Activated CD8-positive, alpha-beta memory T cell treated with anti-CD3 and anti-CD28 coated beads for 48 hours (primary cell): Measurements from ENCODE around the gene ST7.
A peak's percentile ranks its signal among the peaks of the same experiment; 100 is the strongest.
"Not testable (repeated sequence)": the region's sequence is repeated elsewhere in the genome, so short reads cannot be mapped to it uniquely, and the experiment has no call there.

Experiments used
- DNase-seq, 3 experiments: peaks; one replicate each; pipeline ENCODE4 v3.0.0-alpha.2; 2020; ENCODE audit warnings: low read depth in 2 of 3, low spot score in 2 of 3

ST7 gene

DNA sequence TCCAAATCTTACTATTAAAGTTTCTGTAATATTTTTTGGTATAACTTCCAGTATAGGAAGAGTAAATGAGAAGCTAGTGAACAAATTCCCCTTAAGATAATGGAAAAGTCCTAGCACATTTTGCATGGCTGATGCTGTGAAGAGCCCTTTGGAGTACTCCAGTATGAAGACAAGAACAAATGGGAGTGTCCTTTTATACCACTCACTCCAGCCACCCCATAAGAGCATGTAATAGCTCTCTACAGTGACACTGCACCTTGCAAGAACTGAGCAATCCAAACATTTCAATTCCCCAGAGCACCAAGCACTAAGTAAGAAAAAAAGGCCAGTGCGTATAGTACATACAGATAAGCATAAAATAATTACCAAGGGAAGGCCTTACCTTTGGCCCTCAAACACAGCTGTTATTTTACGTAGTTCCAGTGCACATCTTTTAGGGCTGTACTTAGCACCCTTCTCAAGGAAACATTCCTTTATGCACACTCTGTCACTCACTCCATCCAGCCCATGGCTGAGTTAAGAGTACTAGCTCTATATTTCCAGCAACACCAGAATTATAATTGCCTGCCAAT lies 135.4 kb downstream of the ST7 start:
- DNase-seq = no peak

DNA sequence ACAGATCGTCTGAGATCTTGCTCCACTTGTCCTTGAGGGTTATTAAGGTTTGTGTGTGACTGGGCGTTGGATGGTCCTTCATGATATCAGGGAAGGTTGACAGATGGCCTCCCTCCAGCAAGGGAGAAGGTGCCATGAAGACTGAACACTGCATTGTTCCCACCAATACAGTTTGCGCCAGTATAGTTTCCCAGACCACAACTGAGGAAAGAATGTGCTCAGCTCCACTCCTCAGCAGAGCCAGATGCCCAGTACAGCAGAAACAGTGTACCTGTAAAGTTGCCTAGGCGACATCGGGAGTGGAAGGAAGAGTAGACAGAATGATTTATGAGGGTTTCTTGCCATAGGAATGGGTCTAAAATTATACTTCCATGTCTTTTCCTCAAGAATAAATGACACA lies 137.5 kb downstream of the ST7 start:
- no peak for DNase-seq

DNA sequence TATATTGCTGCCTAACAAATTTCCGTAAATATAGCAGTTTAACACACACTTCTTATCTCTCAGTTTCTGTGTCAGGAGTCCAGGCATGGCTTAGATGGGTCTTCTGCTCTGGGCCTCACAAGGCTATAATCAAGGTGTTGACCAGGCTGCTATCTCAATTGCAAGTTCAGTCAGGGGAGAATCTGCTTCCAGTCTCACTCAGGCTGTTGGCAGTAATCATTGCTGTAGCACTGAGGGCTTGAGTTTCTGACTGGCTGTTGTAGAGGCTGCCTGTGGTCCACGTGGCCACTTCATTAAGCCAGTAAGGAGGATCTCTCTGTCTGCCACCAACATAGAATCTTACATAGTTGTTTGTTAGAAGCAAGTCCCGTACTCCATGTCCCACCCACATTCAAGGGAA lies 138.4 kb downstream of the ST7 start:
- no peak for DNase-seq

DNA sequence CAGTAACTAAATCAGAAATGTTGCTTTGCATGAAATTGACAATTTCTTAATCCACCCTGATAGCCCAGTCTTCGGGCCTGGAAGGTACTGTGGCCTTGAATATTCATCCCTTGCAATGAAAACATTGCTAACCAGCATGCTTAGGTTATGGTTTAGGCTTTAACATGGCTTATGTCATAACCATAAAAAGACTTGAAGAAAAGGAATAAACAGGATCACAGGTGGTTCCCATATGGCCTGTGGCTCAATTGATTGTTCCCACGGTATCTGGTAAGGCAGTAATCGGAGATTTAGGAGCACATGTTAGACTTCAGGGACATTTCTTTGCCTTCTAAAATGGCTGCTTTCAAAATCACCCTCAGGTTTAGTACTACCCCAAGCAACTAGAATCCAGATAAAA lies 139.5 kb downstream of the ST7 start:
- no peak for DNase-seq

DNA sequence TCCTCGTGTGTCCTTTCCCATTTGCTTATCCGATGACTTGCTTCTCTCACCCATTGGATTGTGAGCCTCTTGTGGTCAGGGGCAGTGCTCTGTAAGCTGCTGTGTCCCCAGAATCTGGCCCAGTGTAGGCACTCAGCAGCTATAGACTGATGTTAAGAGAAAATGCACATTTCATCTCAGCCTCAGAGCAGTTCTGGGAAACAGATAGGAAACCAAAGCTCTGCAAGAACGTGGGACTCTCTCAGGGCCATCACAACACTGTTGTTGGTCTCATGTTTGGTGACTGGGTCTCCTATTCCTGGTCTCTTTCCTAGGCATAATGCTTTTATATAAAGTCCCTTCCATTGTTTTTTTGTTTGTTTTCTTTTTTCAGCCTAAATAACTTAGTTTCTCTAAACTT lies 141.2 kb downstream of the ST7 start:
- no peak for DNase-seq

DNA sequence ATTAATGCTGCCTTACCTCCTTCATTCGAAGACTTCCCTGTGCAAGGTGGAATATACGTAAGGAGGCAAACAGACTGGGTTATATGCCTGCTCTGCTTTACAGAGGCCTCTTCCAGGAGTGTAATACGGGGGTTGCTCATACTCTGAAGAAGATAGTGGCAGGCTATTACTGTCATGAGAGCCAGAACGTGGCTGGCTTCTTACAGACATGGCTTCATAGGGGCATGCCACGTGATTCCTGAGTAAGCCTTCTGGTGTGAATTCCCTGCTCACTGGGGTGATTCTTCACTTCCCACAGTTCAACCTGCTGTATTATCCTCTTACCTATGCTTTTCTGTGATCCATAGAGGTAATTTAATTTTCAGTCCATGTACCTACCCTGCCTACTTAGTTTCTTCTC lies 141.8 kb downstream of the ST7 start:
- no peak for DNase-seq

DNA sequence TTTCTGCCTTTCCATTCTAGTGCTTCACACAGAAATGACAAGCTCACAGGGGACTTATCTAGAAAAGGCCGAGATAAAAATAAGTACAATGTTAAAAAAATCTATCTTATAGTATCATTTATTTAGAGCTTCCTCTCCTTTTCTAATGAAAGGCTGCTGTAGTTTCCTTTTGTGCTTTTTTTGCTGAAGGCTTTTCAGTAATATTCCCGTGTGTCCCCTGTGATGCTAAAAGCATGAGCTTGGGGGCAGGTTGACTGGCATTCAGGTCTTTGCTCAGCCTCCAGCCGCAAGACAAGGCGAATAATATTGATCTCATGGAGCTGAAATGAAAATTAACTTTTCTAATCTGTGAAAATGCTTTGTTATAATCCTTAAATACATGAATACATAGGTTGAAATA lies 143.0 kb downstream of the ST7 start:
- DNase-seq = no peak

DNA sequence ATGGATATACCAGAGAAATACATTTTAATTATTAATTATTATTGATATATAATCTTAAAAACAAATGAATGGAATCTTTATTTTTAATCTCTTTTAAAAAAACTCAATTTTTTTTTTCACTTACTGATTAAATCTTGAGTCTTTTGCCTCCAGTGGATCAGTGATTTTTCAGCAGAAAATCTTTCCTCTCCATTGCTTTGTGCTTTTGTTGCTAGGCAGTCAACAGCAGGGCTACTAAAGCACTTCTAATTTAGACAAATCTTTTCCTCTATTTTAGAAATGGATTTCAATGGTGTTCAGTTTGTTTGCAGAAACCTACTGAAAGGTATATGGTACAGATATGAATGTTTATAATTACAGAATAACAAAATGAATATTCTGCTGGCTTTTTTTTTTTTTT lies 143.6 kb downstream of the ST7 start:
- DNase-seq = no peak

DNA sequence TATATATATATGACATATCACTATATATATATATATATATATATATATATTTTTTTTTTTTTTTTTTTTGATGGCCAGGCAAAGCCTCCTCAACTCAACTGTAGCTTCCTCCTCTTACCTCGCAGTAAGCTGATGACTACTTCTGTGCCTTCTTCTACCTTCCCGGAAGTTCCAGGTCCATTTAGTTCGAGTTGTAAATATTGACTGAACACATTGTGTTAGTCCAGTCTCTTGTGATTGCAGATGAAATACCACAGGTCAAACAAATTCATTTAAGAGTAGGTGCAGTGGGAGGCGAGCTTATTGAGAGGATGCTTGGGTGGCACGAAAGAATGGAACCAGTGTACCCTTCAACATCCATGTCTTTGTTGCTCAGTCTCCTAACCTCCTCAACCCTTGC lies 144.6 kb downstream of the ST7 start:
- no peak for DNase-seq

DNA sequence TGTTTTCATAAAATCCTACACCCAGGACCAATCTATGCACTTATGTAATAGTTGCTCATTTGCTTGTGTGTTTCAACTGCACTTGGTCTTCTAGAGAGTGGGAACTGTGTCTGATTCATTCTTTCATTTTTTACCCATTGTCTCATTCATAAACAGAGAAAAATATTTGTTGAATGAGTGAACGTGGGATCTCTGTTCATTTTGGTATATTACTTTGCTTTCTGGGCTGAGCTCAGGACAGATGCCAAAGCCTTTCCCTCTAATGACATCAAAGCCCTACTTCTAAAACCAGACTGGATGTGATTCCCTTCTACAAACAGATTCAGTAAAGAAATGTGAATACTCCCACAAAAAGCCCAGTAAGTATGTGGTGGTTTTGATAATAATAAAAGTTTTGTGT lies 145.2 kb downstream of the ST7 start:
- no peak for DNase-seq

DNA sequence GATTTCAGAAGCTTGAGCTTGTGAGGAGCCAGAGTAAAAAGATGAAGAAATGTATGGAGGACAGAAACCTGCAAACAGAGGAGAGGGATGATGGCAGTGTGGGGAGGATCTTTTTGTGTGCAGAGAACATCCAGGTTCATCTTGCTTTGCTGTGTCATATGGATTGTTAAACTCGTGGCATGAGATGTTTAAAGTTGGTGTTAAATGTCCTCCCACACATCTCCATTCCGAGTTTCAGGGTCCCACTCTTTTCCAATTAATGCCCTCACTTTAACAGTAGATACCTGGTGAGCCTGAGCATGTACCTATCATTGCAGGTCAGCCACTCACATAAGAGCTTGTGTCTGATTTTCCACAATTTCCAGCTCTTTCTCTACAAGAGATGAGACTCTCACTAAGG lies 147.7 kb downstream of the ST7 start:
- DNase-seq = no peak

DNA sequence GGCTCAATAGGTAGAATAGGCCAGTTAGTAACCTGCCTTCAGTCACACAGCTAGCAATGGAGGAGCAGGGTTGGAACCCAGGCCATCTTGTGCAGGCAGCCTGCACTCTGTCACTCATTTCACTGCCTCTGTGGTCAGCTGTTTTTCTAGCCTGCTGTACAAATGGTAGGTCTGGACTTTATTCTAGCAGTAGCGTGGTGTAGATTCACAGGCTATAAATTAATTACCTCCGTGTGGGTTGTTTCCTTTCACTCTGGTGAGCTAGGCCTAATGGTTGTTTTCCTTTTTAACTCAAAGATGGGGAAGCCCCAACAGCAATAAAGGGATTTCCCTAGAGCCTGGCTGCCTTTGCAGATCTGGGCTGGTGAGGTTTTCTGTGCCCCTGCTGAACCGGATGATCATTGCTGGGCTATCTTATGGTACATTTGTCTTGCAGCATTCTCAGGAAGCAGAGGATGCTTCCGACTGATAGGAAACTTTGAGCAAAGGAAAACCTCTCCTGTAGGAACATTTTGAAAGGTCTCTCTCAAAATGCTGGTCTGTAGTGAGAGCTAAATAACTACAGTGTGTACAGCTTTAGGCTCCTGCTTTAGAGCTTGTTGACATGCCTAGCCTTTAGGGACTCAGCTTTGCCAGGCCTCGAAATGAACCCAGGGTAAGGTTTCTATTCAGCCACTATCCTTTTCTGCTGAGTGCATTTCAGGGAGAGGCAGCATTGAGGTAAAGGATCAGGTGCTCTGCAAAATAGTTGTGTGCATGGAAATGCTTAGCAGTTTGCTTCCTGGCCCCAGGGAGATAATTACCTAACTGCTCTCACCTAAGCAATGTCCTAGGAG lies 157.4 kb downstream of the ST7 start:
- peak in 2 of 3 experiments; percentile 10 to 17 for DNase-seq

DNA sequence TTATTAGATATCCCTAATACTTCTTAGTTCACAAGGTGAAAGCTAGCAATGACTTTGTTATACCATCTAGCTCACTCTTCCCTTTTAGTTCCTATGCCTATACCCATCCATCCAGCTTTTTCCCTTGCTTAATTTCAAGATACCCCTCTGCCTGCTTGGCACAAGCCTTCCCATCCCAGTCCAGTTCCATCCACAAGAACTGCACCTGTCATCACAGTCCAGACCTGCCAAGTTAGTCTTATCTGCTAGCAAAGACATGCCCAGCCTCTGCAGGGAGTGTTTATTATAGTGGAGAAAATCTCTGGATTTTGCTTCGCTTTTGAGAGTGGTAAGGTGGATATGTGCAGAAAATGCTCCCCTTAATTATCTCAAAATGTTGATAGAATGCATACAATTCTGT lies 158.2 kb downstream of the ST7 start:
- DNase-seq = no peak

DNA sequence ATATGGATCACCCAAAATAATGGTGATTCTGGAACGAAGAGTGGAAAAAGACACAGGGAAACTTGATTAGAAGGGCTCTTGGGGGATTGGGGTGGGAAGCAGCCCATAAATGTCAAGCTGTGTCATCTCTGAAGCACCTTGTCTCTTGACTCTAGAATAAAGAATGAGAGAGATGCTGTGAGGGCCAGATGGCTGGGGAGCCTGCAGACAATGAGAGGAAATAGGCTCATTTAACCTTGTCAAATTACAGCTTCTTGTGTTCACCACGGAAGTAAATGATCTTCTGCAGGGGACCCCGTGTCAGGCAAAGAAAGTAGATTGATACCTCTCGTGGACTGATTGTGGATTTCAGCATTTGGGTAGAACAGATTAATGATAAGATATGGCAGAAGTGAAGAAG lies 159.3 kb downstream of the ST7 start:
- DNase-seq = no peak

DNA sequence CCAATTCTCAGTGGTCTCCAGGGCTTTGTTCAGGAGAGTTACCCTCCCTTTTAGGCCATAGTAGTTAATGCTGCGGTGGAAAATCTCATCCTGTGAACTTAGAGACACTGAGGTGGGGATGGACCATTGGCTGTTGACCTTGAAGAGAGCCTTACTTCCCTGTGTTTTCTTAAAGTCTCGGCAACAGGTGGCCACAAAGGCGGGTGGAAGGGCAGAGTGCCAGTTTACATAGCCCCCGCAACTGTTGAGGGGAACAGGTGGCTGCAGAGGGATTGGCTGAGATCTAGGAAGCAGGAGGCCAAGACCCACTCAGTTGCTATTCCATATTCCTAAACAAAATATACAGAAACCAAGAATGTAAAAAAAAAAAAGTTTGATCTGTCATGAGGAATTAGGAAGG lies 160.6 kb downstream of the ST7 start:
- DNase-seq = no peak

DNA sequence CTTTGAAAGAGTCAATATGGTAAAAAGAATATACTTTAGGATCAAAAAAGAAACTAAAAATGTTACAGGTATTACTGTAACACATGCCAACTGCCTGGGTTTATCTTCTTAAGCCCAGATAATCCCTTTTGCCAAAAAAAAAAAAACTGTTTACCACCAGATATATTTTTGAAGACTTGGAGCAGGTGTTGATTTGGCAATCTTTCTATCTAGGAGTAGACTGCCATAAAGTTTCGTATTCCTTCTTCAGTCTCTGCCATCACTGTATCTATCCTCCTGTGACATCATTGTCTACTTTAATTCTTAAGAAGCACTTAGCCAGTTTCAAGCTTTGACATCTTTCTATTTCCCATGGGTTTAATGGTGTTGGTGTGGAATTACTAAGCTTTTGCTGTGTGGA lies 161.0 kb downstream of the ST7 start:
- DNase-seq = no peak

DNA sequence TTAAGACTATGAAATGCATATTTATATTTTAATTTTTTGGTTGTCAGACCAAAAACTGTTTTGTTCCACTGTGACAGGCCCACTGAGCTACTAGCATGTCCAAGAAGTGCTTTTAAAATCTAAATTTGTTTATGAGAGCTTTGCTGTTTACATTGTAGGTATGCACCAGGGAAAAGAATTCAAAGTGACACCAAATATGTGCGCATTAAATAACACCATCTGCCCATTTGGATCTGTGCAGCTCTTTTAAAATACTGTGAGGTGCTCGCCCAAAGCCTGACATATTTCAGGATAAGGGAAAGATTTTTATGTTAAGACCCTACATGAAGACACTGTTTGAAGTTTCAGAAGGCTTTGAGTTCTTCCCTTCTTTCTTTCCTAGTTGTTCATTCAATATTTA lies 162.9 kb downstream of the ST7 start:
- no peak for DNase-seq

DNA sequence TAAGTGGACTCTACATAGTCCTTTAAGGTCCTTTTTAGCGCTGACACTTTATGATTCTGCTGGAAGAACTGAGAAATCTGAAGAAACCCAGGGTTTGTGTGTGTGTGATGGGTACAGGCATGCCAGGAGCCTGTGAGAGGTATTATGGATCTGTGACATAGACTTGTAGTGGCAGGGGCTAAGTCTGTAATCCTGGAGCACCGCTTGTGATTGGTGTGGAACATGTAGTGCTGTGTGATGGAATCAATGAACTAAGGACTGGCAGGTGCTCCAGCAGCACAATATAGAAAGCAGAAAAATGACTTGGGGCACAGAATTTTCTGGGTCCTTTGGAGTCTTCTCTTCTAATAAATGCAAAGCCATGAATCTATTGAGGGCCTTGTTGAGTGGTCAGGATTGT lies 163.9 kb downstream of the ST7 start:
- no peak for DNase-seq

DNA sequence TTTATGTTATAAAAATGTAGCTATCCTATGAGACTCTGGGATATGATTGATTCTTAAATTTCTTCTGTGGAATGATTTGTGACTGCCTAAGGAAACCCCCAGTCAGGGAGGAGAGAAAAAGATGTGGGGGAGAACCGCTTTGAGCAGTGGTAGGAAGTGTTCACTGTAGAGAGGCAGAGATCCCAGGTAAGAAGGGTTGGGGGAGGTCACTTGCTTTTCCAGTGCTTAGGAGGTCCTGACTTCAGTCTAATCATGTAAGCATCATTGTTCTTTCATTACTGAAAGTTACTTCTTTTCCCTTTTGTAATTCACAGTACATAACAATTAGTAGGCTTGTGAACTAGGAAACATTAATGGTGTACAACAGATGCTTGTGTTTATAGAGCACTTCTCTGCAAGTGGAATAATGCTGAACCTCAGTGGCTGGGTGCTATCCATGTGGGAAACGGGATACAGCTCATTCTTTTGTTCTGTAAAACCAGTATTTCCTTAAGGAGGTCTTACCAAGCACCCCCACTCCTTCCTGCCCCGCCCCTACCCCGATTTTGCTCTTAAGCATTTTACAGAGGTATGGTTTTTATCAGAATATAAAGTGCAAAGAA lies 165.4 kb downstream of the ST7 start:
- no peak for DNase-seq

DNA sequence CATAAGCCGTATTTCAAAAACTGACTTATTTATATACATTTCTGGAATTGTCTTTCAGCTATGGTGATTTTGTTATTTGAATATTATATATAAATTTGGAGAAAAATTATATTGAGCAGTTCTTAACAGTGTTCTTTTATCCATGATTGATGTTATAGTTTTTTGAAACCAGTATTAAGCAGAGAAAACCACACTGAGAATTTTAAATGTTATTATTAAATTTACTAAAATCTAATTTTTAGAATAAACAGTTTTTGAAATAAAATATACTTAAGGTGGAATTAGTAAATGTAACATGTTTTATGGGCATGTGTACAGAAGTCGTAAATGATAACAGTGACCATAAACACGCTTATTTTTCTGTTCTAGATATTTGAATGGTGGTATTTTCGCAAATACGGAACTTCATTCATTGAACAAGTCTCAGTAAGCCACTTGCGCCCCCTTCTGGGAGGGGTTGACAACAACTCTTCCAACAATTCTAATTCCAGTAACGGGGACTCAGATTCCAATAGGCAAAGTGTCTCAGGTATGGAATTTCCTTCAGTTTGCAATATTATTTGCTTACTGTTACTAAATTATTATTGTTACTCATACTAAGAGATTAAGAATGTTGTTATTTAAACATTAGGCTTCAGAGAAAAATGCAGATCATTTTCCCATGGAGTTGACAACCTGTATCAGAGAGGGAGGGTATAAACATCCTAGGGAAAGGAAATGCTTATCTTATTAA lies 166.1 kb downstream of the ST7 start:
- peak; percentile 24 to 60 (median 55) for DNase-seq

DNA sequence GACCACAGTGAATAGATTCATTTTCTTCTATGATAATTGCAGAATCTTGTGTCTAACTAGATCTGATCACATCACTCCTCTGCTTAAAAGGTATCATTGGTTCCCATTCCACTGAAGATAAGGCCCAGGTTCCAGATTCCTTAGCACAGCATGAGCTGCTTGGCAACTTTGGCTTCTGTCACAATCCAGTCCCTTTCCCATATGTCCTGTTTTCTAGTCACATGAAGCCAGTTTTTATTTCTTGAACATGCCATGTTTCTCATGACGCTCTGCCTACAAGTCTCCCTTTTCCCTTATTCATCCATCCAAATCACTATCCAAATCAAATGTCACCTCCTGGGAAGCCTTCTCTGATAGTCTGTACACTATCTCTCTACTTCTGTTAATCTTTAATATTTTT lies 167.0 kb downstream of the ST7 start:
- not testable (repeated sequence) for DNase-seq

DNA sequence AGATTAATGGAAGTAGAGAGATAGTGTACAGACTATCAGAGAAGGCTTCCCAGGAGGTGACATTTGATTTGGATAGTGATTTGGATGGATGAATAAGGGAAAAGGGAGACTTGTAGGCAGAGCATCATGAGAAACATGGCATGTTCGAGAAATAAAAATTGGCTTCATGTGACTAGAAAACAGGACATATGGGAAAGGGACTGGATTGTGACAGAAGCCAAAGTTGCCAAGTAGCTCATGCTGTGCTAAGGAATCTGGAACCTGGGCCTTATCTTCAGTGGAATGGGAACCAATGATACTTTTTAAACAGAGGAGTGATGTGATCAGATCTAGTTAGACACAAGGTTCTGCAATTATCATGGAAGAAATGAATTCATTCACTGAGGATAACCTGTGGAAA lies 168.7 kb downstream of the ST7 start:
- DNase-seq = not testable (repeated sequence)
